DOHH2 (cell line): ENCODE data around the gene ANXA5.

ENCODE experiments used
- CTCF ChIP-seq: fragments of 200-600 bp; sonication (generic); IDR thresholded peaks from one replicate; pipeline ENCODE4 v1.5.1; 2014; ENCODE audit warnings: antibody characterized with exemption, mild to moderate bottlenecking, low read depth, low read length; ENCODE audit not compliant: poor library complexity, severe bottlenecking
- EZH2phosphoT487 ChIP-seq: fragments of 200-600 bp; sonication (generic); IDR thresholded peaks from 2 replicates; pipeline ENCODE4 v1.6.1; 2017; ENCODE audit warnings: borderline replicate concordance, mild to moderate bottlenecking, antibody characterized with exemption, low read length, moderate library complexity, mixed read lengths

GRCh38 chr4:121656269-121656641 is 40.5 kb downstream of the ANXA5 start:
- TF ChIP-seq CTCF, result peak; percentile 53
- TF ChIP-seq EZH2phosphoT487, result no peak
